GM19035 (cell line): ENCODE data around the gene PDGFB.

Experiments used
- ATAC-seq: cut with Tn5 transposase; IDR thresholded peaks from one replicate; pipeline ENCODE4 v1.9.1; 2021; ENCODE audit not compliant: unreplicated experiment

PDGFB gene

GRCh38 chr22:39254789-39255298 lies 10.1 kb upstream of the PDGFB start:
- ATAC-seq = peak; percentile 60

- no peak for ATAC-seq
Measured at GRCh38 chr22:39254122-39254521, 9.3 kb upstream of the PDGFB start.

GRCh38 chr22:39253435-39254070 lies 8.8 kb upstream of the PDGFB start:
- ATAC-seq = no peak

- no peak for ATAC-seq
Measured at GRCh38 chr22:39252461-39253434, 8.0 kb upstream of the PDGFB start.

DNA sequence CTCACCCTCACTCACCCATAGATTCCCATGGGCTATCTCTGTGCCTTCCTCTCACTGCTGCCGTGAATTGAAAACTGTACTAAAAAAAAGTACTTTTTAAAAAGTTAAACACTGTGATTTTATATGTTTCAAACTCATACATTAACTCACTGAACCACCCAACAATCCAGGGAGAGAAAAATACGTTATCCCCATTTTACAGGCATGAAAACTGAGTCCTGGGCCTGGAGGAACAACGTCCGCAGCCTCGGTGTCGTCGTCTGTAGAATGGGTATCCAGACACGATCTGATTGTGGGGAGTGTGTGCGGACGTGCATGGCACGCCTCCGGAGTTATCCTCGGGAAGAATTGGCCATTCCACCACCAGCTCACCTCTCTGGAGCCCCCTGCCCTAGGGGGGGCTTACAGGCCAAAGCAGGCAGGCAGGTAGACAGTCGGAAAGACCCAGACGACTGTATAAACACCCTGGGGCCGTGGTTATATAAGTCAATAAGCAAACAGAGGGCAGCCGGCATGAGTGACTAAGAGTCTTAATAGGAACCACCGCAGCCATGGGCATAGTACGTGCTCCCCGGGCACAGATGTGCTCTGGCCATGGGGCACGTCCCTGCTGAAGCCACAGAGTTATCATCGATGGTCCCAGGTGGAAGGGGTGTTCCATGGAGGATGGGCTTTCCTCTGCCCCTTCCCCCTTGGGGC lies 7.1 kb upstream of the PDGFB start:
- no peak for ATAC-seq

DNA sequence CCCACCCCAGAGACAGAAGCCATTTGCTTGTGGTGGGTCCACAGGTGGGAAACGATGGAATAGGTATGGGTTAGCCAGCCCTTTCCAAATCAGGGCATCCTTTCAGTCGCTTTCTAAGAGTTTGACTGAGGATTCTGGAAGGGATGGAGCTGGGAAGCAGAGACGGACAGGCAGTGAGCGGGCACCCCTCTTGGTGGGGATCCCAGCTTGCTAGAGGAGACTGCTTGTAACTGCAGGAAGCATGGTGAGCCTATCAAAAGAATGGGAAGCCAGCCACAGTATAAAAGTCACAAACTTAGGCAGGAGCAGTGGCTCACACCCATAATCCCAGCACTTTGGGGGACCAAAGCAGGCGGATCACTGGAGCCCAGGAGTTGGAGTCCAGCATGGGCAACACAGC lies 6.1 kb upstream of the PDGFB start:
- no peak for ATAC-seq

GRCh38 chr22:39250131-39250530 lies 5.3 kb upstream of the PDGFB start:
- no peak for ATAC-seq

DNA sequence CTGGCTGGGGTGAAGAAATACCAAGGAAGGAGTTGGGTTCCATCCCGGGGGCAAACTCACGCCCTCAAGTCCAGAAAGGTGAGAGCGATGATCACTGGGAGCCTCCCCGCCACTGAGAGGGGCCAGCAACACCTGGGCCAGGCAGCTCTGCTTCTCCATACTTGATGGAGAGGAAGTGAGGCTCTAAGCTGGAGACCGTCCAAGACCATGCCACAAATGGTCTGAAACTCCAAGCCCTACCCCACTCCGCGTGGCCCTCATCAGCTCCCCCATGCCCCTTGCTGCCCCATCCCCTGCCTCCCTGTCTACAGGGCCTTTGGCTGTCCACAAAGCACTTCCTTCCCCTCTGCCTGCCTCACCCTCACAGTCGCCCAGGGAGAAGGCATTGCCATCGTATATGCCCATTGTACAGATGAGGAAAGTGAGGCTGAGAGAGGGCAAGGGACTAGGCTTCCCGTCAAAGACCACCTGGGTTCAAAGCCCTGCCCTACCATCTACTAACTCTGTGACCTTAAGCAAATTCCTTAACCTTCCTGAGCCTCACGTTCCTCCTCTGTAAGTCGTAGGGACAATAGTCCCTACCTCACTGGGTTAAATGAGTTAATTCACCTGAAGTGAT lies 4.4 kb upstream of the PDGFB start:
- ATAC-seq = no peak

DNA sequence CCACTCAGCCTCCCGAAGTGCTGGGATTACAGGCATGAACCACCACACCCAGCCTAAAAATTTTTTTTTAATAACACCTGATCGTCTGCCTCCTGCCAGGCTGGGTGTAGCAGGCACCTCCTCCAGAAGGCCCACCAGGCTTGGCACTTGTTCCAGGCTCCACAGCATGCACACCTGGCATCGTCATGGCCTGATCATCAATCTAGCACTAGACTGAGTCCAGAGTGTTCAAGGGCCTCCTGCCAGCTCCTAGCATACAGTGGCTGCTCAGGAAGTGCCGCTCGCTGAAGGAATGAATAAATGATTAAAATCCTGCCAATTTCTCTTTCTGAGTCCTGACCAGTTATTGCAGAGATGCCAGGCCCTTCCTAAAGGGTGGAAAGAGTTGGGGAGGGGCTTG lies 3.5 kb upstream of the PDGFB start:
- no peak for ATAC-seq

DNA sequence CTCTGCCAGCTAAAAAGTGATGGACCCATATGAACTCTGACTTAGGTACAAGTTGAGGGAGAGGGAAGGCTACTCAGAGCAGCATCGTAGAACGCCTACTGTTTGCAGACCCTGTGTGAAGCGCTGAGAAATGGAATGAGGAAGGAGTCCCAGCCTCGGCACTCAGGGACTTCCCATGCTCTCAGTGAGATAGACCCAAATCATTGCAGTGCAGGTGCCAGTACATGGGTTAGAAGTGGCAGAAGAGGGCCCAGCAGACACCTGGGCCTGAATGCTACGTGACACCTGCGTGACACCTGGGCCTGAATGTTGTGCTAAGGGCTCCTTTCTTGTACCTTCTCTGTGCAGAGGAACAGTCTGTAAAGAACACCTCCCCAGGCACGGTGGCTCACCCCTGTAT lies 2.6 kb upstream of the PDGFB start:
- no peak for ATAC-seq

DNA sequence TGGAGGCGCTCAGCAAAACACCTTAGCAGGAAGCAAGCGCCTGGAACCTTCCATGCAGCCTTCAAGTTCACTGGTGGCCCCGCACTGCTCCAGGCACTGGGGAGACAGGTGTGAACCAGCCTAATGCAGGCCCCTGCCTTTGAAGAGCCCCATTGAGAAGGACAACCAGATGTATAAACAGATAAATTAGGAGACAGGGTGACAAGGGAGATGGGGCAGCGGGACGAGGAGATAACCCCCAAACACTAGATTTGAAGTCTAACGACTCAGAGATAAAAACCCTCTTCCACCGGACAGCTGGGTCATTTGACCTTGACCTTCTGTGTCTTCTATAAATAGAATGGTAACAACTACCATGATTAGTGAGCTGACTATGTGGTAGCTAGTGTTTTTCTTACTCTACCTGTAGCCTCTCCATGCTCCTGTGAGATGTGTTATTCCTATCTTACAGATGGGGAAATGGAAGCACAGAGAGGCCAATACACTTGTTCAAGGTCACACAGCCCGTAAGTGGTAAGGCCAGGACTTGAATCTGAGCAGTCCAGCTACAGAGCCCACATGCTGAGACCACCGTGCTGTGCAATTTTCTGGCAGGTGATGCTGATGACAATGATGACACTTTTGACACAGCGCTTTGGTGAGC lies 2.0 kb upstream of the PDGFB start:
- ATAC-seq = no peak

GRCh38 chr22:39246217-39246616 lies 1.4 kb upstream of the PDGFB start:
- ATAC-seq = no peak

- no peak for ATAC-seq
Measured at GRCh38 chr22:39245130-39246039, 603 bp upstream of the PDGFB start.

- ATAC-seq = no peak
Measured at GRCh38 chr22:39244136-39244495, 666 bp downstream of the PDGFB start.

DNA sequence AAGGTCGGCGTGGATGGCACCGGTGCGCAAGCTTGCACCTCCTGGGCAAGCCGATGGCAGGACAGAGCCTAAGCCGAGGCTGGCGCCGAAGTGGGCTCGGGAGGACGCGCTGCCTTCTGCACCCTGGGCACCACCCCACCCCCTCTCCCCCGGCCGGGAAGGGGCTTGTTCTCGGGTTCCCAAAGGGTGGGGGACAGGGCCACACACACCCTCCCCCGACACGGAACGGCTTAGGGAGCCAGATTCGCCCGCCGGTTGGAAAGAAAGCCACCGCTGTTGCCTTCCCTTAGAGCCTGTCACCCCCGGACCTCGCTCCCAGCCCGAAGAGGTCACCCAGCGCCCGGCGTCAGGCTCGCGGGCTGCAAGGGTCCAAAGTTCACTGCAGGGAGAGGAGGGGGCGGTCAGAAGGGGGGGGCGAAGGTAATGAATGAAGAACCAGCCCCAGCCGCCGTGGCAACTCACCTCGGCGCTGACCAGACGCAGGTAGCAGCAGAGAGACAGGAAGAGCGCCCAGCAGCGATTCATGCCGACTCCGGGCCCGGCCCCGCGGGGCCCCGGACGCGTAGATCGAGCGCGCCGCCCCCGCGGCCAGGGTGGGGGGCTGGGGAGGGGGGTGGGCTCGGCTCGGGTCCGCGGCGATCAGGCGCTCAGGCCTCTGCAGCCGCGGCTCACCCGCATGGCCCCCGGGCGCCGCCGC lies 1.2 kb downstream of the PDGFB start:
- no peak for ATAC-seq

GRCh38 chr22:39242595-39243438 lies 2.0 kb downstream of the PDGFB start:
- ATAC-seq = no peak

DNA sequence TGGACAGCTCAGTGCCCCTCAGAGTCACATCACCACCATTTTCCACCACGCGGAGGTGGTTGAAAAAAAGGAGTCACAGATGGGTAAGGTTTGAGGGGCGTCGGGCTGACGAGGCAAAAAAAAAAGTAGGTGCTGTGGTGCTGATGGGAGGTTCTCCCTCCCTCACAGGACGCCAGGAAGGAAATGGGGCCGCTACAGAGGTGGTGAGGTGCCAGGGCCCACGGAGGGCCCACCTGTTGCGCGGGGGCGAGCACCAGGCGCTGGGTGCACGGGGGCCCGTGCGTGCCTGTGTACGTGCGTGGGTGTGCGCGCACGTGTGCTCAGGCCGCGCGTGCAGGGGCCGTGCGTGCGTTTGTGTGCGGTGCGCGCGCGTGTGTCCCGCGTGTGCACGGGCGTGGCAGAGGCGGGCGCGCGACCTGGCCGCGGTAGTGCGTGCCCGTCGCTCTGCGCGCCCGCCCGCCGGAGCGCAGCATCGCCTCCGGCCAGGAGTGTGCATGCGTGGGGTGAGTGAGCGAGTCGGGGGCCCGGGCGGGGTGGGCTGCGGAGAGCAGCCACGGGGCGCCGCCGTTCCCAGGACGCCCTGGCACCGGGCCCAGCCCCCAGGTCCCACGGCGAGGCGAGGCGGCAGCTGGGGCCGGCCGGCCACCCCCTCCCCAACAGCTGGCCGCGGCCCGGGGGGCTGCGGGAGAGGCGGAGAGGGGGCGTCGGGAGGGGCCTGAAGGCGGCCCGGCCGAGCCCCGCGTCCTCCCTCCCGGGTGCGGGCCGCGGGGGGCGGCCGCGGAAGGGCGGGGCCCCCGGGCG lies 2.8 kb downstream of the PDGFB start:
- ATAC-seq = no peak
